HepG2 (cell line): ENCODE results near the gene SUZ12. TPM values are rescaled to one million over a fixed set of nuclear protein-coding genes. Genes with fewer than 3 reads are reported as not detected.

Experiments used
- ATAC-seq: fragments of 200-7000 bp; cut with Tn5 transposase; 3 replicates; pipeline ENCODE4 v1.9.1; 2020; ENCODE audit warnings: mild to moderate bottlenecking, moderate library complexity
- BruUV-seq: library from RNA; stranded (reverse); fragments of 400-500 nt; replicated peaks from 2 replicates; lab custom pipeline; 2021; lab: Mats Ljungman, UMichigan
- CTCF ChIA-PET: fragments of 300-600 bp; formaldehyde crosslinking; extraction: SDS; loops from one replicate; lab custom pipeline; 2021; ENCODE audit warnings: low total read pairs, inconsistent platforms, low intra/inter-chr PET ratio; lab: Yijun Ruan, JAX
- POLR2A ChIA-PET: fragments of 350-600 bp; sonication (Branson Sonifier 250); formaldehyde crosslinking; loops from one replicate; lab custom pipeline; 2020; ENCODE audit warnings: antibody characterized with exemption, inconsistent platforms; lab: Yijun Ruan, JAX
- DNase-seq: peaks from one replicate; pipeline ENCODE4 v3.0.0-alpha.2; 2015; ENCODE audit warnings: low spot score
- FAIRE-seq: peaks from 3 replicates; lab custom pipeline; 2011; peaks lifted over from hg19 to GRCh38; lab: Jason Lieb, UNC
- H2AFZ ChIP-seq: one replicate; pipeline ENCODE4 v1.6.1; 2011; ENCODE audit warnings: low read length, inconsistent platforms
- H3K27ac ChIP-seq: fragments of 300-600 bp; 3 replicates; pipeline ENCODE4 v1.8.0; 2011; ENCODE audit warnings: mixed run types, mild to moderate bottlenecking, mixed read lengths, low read length, inconsistent platforms; ENCODE audit not compliant: insufficient read depth; ENCODE audit errors: extremely low read length
- H3K27me3 ChIP-seq, 2 experiments: fragments of 200-600 bp in 1 of 2; 2 replicates in 1 of 2; 3 replicates in 1 of 2; pipeline versions ENCODE4 v1.6.0 to v1.8.0; 2011; ENCODE audit warnings: low read length in 2 of 2, mild to moderate bottlenecking in 2 of 2, moderate library complexity in 2 of 2, inconsistent platforms in 1 of 2; ENCODE audit not compliant: insufficient read depth in 2 of 2, control insufficient read depth in 1 of 2
- H3K36me3 ChIP-seq, 2 experiments: fragments of 200-600 bp in 1 of 2; replicated peaks in 1 of 2; 2 replicates in 1 of 2; 3 replicates in 1 of 2; pipeline versions ENCODE4 v1.5.1 to v1.8.0; 2011; ENCODE audit warnings: low read length in 2 of 2, inconsistent platforms in 1 of 2; ENCODE audit not compliant: insufficient read depth in 2 of 2, control insufficient read depth in 1 of 2
- H3K4me1 ChIP-seq: 2 replicates; pipeline ENCODE4 v1.5.1; 2012; ENCODE audit warnings: low read length, inconsistent platforms; ENCODE audit not compliant: insufficient read depth
- H3K4me2 ChIP-seq: 2 replicates; pipeline ENCODE4 v1.6.0; 2011; ENCODE audit warnings: low read depth, low read length, inconsistent platforms
- H3K4me3 ChIP-seq, 3 experiments: fragments of 200-600 bp in 1 of 3; sonication (generic), shearing (Covaris generic) in 1 of 3; replicated peaks in 1 of 3; 2 replicates each; pipeline ENCODE4 v1.5.1; 2011 to 2016; ENCODE audit warnings: low read length in 3 of 3, inconsistent platforms in 2 of 3, low read depth in 2 of 3, mild to moderate bottlenecking in 2 of 3, control low read depth in 1 of 3, mixed read lengths in 1 of 3; ENCODE audit not compliant: insufficient read depth in 1 of 3
- H3K79me2 ChIP-seq: one replicate; pipeline ENCODE4 v1.6.1; 2011; ENCODE audit warnings: low read length, inconsistent platforms; ENCODE audit not compliant: insufficient read depth
- H3K9ac ChIP-seq: 2 replicates; pipeline ENCODE4 v1.6.0; 2011; ENCODE audit warnings: mild to moderate bottlenecking, low read depth, low read length, inconsistent platforms; ENCODE audit not compliant: insufficient read depth
- H3K9me3 ChIP-seq: 2 replicates; pipeline ENCODE4 v1.5.1; 2012; ENCODE audit warnings: mild to moderate bottlenecking, low read length
- H4K20me1 ChIP-seq: 2 replicates; pipeline ENCODE4 v1.6.0; 2011; ENCODE audit warnings: inconsistent platforms, mild to moderate bottlenecking, low read length, moderate library complexity; ENCODE audit not compliant: insufficient read depth
- FOXK1 ChIP-seq: sonication (generic); formaldehyde crosslinking; IDR thresholded peaks from 2 replicates; pipeline ENCODE4 v1.4.0; 2020; ENCODE audit warnings: low read depth, missing genetic modification reagents, borderline replicate concordance
- JUN ChIP-seq: sonication (generic); formaldehyde crosslinking; IDR thresholded peaks from 2 replicates; pipeline ENCODE4 v1.4.0; 2020; ENCODE audit warnings: mild to moderate bottlenecking, missing genetic modification reagents
- MAFF ChIP-seq: IDR thresholded peaks from 2 replicates; pipeline ENCODE4 v1.6.1; 2011; ENCODE audit warnings: low read depth, low read length, improper control_type of control experiment
- NFYB ChIP-seq: sonication (generic); formaldehyde crosslinking; IDR thresholded peaks from 2 replicates; pipeline ENCODE4 v1.4.0; 2020; ENCODE audit warnings: missing genetic modification reagents
- NFYC ChIP-seq: IDR thresholded peaks from 2 replicates; pipeline ENCODE4 v1.6.1; 2016; ENCODE audit warnings: missing genetic modification reagents, missing compliant biosample characterization
- TCF12 ChIP-seq, 2 experiments: fragments of 450-650 bp in 1 of 2; sonication (generic) in 1 of 2; formaldehyde crosslinking in 1 of 2; IDR thresholded peaks; 2 replicates each; pipeline versions ENCODE4 v1.6.1 to v1.8.0; 2017 to 2022; ENCODE audit warnings: antibody characterized with exemption in 1 of 2, mild to moderate bottlenecking in 1 of 2, missing genetic modification reagents in 1 of 2, moderate library complexity in 1 of 2
- ZNF337 ChIP-seq: sonication (generic); formaldehyde crosslinking; IDR thresholded peaks from 2 replicates; pipeline ENCODE4 v1.5.1; 2020; ENCODE audit warnings: missing genetic modification reagents, low read depth, mild to moderate bottlenecking, borderline replicate concordance
- ZNF569 ChIP-seq: sonication (generic); formaldehyde crosslinking; IDR thresholded peaks from 2 replicates; pipeline ENCODE4 v1.5.0; 2020; ENCODE audit warnings: mild to moderate bottlenecking, missing genetic modification reagents, moderate library complexity, borderline replicate concordance
- ZNF883 ChIP-seq: sonication (generic); formaldehyde crosslinking; IDR thresholded peaks from 2 replicates; pipeline ENCODE4 v1.5.1; 2020; ENCODE audit warnings: mild to moderate bottlenecking, missing genetic modification reagents; ENCODE audit errors: not compliant biosample characterization
- WGBS: methylation state at CpG from one replicate; pipeline ENCODE4 v1.1.6; 2017; ENCODE audit warnings: low lambda C conversion rate; 5-methylcytosine and 5-hydroxymethylcytosine counted together
- in situ Hi-C: cut with HindIII; loops from 2 replicates; pipeline ENCODE4 v1.10.0; 2017; ENCODE audit warnings: low pct_unique_long_range_greater_than_20kb; ENCODE audit not compliant: extremely low pct_ligation_motif_present
- intact Hi-C: fragments of 100-400 bp; cut with micrococcal nuclease; formaldehyde crosslinking; loops from one replicate; pipeline ENCODE4 v1.10.0; 2022; ENCODE audit not compliant: unreplicated experiment
- polyA plus RNA-seq, 8 experiments: library from polyadenylated mRNA; depleted of rRNA in 3 of 8; stranded (reverse) in 7 of 8; unstranded in 1 of 8; fragments of >200 nt; fragmentation: Illumina TruSeq in 4 of 8; extraction: Trizol in 4 of 8; gene quantifications; 2 replicates each; pipeline versions ENCODE4 v1.2.1 to v1.2.3, GENCODE V29; 2011 to 2016; ENCODE audit warnings: low read depth in 4 of 8, missing spikeins in 1 of 8, mixed read lengths in 1 of 8; ENCODE audit not compliant: insufficient read depth in 1 of 8
- total RNA-seq, 5 experiments: library from RNA; depleted of rRNA; stranded (reverse); fragments of >200 nt; fragmentation: Illumina TruSeq; extraction: Trizol; gene quantifications; 2 replicates each; pipeline ENCODE4 v1.2.3, GENCODE V29; 2016; ENCODE audit warnings: low read depth in 1 of 5
- TF ChIP-seq, protein P1 (sequence below): sonication (generic); formaldehyde crosslinking; IDR thresholded peaks from 2 replicates; pipeline ENCODE4 v1.8.1; 2023; ENCODE audit warnings: mild to moderate bottlenecking, missing genetic modification reagents
- TF ChIP-seq, protein P2 (sequence below): sonication (generic); formaldehyde crosslinking; IDR thresholded peaks from 2 replicates; pipeline ENCODE4 v1.4.0; 2020; ENCODE audit warnings: missing genetic modification reagents, borderline replicate concordance
- TF ChIP-seq, protein P3 (sequence below): fragments of 450-650 bp; IDR thresholded peaks from 2 replicates; pipeline ENCODE4 v1.6.1; 2017; ENCODE audit warnings: mild to moderate bottlenecking

Gene SUZ12
- total and polyA plus RNA-seq, 2 of the 13 experiments (the other 11 are each of a cell fraction or from before 2014, with no cell fraction given) = 11.7 to 15.6 TPM

DNA sequence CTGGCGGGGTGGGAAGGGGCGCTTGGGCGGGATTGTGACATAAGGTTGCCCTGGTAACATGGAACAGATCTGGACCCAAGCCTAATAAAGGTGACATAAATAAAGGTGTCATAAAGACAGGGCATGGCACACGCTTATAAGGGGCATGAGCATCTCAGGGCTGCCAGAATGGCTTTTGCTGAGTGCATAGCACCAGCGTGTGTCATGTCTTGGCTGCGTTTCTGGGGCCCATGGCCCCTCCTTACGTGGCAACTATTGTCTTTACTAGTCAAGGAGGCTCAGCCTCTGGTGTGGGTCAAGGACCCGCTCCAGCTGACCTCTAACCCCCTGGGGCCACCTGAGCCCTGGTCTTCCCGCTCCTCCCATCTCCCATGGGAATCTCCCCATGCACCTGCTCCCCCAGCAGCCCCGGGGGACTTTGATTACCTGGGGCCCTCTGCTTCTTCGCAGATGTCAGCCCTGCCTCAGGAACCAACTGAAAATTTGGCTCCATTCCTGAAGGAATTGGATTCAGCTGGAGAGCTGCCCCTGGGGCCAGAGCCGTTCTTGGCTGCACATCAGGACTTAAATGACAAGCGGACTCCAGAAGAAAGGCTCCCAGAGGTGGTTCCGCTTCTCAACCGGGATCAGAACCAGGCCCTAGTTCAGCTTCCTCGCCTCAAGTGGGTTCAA is 84.3 kb downstream of the SUZ12 start (continued):
- TF ChIP-seq, protein P1, sequence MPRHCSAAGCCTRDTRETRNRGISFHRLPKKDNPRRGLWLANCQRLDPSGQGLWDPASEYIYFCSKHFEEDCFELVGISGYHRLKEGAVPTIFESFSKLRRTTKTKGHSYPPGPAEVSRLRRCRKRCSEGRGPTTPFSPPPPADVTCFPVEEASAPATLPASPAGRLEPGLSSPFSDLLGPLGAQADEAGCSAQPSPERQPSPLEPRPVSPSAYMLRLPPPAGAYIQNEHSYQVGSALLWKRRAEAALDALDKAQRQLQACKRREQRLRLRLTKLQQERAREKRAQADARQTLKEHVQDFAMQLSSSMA (CRISPR knock-in tag) = no peak
- TF ChIP-seq JUN (CRISPR knock-in tag) = no peak
- no peak for TF ChIP-seq FOXK1 (CRISPR knock-in tag)
- TF ChIP-seq ZNF883 = no peak
- no peak for TF ChIP-seq NFYB (CRISPR knock-in tag)

DNA sequence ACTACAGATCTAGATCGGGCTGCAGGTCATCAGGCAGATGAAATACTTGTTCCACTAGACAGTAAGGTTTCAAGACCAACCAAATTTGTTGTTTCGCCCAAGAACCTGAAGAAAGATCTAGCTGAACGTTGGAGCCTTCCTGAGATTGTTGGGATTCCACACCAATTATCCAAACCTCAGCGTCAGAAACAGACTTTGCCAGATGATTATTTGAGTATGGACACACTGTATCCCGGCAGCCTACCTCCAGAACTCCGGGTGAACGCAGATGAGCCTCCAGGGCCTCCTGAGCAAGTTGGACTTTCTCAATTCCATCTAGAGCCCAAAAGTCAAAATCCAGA is 84.8 kb downstream of the SUZ12 start:
- ATAC-seq = no peak
- TF ChIP-seq ZNF337 (CRISPR knock-in tag) (no peak), ZNF569 (CRISPR knock-in tag) (no peak), NFYC (CRISPR knock-in tag) (no peak), TCF12 (IDR thresholded peaks at IDR 0.05) (no peak), TCF12 (CRISPR knock-in tag; IDR thresholded peaks at IDR 0.05) (no peak), MAFF (no peak)
- TF ChIP-seq, protein P2, sequence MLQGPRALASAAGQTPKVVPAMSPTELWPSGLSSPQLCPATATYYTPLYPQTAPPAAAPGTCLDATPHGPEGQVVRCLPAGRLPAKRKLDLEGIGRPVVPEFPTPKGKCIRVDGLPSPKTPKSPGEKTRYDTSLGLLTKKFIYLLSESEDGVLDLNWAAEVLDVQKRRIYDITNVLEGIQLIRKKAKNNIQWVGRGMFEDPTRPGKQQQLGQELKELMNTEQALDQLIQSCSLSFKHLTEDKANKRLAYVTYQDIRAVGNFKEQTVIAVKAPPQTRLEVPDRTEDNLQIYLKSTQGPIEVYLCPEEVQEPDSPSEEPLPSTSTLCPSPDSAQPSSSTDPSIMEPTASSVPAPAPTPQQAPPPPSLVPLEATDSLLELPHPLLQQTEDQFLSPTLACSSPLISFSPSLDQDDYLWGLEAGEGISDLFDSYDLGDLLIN = no peak
- TF ChIP-seq, protein P3, sequence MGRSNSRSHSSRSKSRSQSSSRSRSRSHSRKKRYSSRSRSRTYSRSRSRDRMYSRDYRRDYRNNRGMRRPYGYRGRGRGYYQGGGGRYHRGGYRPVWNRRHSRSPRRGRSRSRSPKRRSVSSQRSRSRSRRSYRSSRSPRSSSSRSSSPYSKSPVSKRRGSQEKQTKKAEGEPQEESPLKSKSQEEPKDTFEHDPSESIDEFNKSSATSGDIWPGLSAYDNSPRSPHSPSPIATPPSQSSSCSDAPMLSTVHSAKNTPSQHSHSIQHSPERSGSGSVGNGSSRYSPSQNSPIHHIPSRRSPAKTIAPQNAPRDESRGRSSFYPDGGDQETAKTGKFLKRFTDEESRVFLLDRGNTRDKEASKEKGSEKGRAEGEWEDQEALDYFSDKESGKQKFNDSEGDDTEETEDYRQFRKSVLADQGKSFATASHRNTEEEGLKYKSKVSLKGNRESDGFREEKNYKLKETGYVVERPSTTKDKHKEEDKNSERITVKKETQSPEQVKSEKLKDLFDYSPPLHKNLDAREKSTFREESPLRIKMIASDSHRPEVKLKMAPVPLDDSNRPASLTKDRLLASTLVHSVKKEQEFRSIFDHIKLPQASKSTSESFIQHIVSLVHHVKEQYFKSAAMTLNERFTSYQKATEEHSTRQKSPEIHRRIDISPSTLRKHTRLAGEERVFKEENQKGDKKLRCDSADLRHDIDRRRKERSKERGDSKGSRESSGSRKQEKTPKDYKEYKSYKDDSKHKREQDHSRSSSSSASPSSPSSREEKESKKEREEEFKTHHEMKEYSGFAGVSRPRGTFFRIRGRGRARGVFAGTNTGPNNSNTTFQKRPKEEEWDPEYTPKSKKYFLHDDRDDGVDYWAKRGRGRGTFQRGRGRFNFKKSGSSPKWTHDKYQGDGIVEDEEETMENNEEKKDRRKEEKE = no peak

More for the DNA sequence above, 84.8 kb downstream of the SUZ12 start:
- Histone ChIP-seq H3K4me3 (no peak overlapping the region), H3K79me2 (no peaks in the 10 kb centered on the region), H3K4me1 (no peaks in the 10 kb centered on the region), H3K9me3 (no peaks in the 10 kb centered on the region), H3K36me3 (peaks cover 4 to 12% of the 10 kb centered on the region in 2 experiments; a peak in 3 of 5 replicates), H3K27ac (no peak overlapping the region), H3K4me2 (no peak overlapping the region), H3K9ac (no peak overlapping the region), H3K27me3 (no peaks in the 10 kb centered on the region; a peak in 1 of 5 replicates), H4K20me1 (no peaks in the 10 kb centered on the region), H2AFZ (no peak overlapping the region)
- BruUV-seq = no TSS peak
- DNase-seq (no peak), FAIRE-seq (no peak)
- intact Hi-C loops = no loop called here
- in situ Hi-C loops = no loop called here
- POLR2A ChIA-PET = no interaction called here
- 97% methylated on average over 7 of the region's 7 CpGs for WGBS
- CTCF ChIA-PET = no interaction called here
